ENCODE results near the gene UNC45B.
"Not testable (repeated sequence)": the region's sequence is repeated elsewhere in the genome, so short reads cannot be mapped to it uniquely, and the experiment has no call there.

The UNC45B gene

DNA sequence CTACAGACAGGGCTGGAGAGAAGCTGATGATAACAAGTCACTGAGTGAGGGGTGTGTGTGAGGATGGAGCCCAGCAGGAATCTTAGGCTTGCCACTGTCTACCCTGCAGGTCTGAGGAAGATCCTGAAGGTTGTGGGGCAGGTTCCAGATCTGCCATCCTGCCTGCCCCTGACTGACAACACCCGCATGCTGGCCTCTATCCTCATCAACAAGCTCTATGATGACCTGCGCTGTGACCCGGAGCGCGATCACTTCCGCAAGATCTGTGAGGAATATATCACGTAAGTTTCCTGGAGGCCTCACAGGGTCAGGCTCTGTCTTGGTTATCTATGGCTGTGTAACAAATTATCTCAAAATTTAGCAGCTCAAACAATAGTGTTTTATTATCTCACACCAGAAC, 16.3 kb downstream of the UNC45B start:
- H3K9ac ChIP-seq (ENCODE audit: low read depth, low read length): no peak overlapping the region
- no peaks in the 10 kb centered on the region for H3K9me3 ChIP-seq (ENCODE audit: control insufficient read depth, insufficient read depth, low read length)
- no peak overlapping the region for H3K4me3 ChIP-seq (ENCODE audit: low read depth, low read length)
- H3K36me3 ChIP-seq (ENCODE audit: control insufficient read depth, insufficient read depth, low read length): peaks cover 3% of the 10 kb centered on the region
- no peaks in the 10 kb centered on the region for H3K27me3 ChIP-seq (ENCODE audit: control insufficient read depth, insufficient read depth, low read length)
- no peaks in the 10 kb centered on the region for H3K4me1 ChIP-seq (ENCODE audit: control insufficient read depth, insufficient read depth, low read length)

DNA sequence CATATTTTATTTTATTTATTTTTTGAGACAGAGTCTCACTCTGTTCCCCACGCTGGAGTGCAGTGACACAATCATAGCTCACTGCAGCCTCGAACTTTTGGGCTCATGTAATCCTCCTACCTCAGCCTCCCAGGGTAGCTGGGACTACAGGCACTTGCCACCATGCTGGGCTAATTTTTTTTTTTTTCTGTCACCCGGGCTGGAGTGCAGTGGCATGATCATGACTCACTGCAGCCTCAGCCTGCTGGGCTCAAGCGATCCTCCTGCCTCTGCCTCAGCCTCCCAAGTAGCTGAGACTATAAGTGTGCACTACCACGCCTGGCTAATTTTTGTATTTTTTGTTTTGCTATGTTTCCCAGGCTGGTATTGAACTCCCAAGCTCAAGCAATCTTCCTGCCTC, 17.1 kb downstream of the UNC45B start:
- H3K9ac ChIP-seq (ENCODE audit: low read depth, low read length): no peak overlapping the region
- H3K27me3 ChIP-seq (ENCODE audit: control insufficient read depth, insufficient read depth, low read length): no peaks in the 10 kb centered on the region
- H3K36me3 ChIP-seq (ENCODE audit: control insufficient read depth, insufficient read depth, low read length): peaks cover 3% of the 10 kb centered on the region
- no peaks in the 10 kb centered on the region for H3K4me1 ChIP-seq (ENCODE audit: control insufficient read depth, insufficient read depth, low read length)
- H3K9me3 ChIP-seq (ENCODE audit: control insufficient read depth, insufficient read depth, low read length): no peaks in the 10 kb centered on the region
- no peak overlapping the region for H3K4me3 ChIP-seq (ENCODE audit: low read depth, low read length)

DNA sequence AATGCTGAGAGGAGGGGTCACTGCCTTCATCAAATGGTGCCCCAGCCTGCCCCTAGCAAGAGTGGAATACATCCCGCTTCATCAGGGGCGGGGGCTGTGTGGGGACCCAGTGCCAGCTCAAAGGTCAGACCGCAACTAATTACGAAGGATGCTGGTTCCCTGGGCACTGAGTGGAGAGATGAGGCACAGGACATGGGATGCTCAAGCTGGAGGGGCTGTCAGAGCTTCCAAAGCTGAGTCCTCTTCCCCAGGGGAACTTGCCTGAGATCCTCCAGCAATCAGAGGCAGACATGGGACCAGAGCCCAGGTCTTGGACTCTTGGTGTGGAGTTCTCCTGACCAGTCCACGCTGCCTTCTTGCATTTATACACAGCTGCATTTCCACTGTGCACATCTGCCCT, 18.9 kb downstream of the UNC45B start:
- no peaks in the 10 kb centered on the region for H3K27me3 ChIP-seq (ENCODE audit: control insufficient read depth, insufficient read depth, low read length)
- peaks cover 3% of the 10 kb centered on the region for H3K36me3 ChIP-seq (ENCODE audit: control insufficient read depth, insufficient read depth, low read length)
- H3K4me1 ChIP-seq (ENCODE audit: control insufficient read depth, insufficient read depth, low read length): no peaks in the 10 kb centered on the region

DNA sequence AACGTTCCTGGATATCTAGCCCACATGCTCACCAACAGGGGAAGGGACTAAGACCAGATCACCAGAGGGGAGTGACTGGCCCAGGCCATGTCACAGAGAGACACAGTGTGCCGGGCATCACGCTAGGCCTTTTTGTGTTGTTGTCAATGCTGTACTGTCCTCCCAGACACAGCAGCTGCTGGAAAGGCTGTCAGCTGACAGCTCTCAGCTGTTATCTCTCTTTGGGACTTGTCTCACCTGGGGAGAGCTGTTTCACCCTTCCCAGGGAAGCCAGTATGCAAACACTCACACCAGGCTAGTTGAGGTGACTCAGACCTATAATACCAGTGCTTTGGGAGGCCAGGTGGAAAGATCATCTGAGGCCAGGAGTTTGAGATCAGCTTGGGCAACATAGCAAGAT, 19.4 kb downstream of the UNC45B start:
- no peak overlapping the region for H3K9ac ChIP-seq (ENCODE audit: low read depth, low read length)
- no peaks in the 10 kb centered on the region for H3K27me3 ChIP-seq (ENCODE audit: control insufficient read depth, insufficient read depth, low read length)
- no peaks in the 10 kb centered on the region for H3K9me3 ChIP-seq (ENCODE audit: control insufficient read depth, insufficient read depth, low read length)
- peaks cover 3% of the 10 kb centered on the region for H3K36me3 ChIP-seq (ENCODE audit: control insufficient read depth, insufficient read depth, low read length)
- no peak overlapping the region for H3K4me3 ChIP-seq (ENCODE audit: low read depth, low read length)
- H3K4me1 ChIP-seq (ENCODE audit: control insufficient read depth, insufficient read depth, low read length): no peaks in the 10 kb centered on the region

More for the DNA sequence above, 18.9 kb downstream of the UNC45B start:
- no peak overlapping the region for H3K4me3 ChIP-seq (ENCODE audit: low read depth, low read length)
- no peaks in the 10 kb centered on the region for H3K9me3 ChIP-seq (ENCODE audit: control insufficient read depth, insufficient read depth, low read length)
- H3K9ac ChIP-seq (ENCODE audit: low read depth, low read length): no peak overlapping the region

DNA sequence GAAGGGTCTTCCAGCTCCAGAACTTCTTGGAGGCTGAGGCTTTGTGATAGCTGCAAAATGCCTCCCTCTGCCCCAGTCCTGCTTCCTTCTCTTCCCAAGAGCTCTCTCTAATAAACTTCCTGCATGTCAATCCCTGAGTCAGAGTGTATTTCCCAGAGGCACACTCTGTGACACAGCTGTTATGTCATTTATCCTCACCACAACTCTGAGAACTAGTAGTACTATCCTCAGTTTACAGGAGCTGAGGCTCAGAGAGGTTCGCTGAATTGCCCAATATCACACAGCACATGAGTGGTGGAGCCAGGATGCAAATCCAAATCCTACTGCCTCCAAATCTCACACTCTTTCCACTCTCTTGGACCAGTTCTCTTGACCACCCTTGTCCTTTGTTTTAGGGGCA, 20.0 kb downstream of the UNC45B start:
- no peak overlapping the region for H3K9ac ChIP-seq (ENCODE audit: low read depth, low read length)
- H3K4me1 ChIP-seq (ENCODE audit: control insufficient read depth, insufficient read depth, low read length): no peaks in the 10 kb centered on the region
- H3K27me3 ChIP-seq (ENCODE audit: control insufficient read depth, insufficient read depth, low read length): no peaks in the 10 kb centered on the region
- no peak overlapping the region for H3K4me3 ChIP-seq (ENCODE audit: low read depth, low read length)
- peaks cover 3% of the 10 kb centered on the region for H3K36me3 ChIP-seq (ENCODE audit: control insufficient read depth, insufficient read depth, low read length)
- H3K9me3 ChIP-seq (ENCODE audit: control insufficient read depth, insufficient read depth, low read length): no peaks in the 10 kb centered on the region

DNA sequence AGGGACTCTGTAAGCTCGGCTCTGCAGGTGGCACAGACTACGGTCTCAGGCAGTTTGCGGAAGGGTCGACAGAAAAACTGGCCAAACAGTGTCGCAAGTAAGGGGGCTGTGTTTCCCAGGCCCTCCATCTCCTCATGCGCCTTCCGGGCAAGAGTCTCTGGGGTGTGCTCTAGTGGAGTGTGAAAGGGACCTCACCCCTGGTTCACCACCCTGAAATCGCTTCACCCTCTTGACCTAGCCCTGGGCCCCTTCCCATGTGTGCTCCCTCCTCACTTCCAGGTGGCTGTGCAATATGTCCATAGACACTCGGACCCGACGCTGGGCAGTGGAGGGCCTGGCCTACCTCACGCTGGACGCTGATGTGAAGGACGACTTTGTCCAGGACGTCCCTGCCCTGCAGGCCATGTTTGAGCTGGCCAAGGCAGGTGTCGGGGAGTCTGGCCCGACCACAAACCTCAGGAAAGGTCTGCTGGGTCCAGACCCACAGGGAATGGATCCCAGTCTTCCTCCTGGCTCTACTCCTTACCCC, 22.3 kb downstream of the UNC45B start:
- no peaks in the 10 kb centered on the region for H3K9me3 ChIP-seq (ENCODE audit: control insufficient read depth, insufficient read depth, low read length)
- H3K9ac ChIP-seq (ENCODE audit: low read depth, low read length): no peak overlapping the region
- H3K36me3 ChIP-seq (ENCODE audit: control insufficient read depth, insufficient read depth, low read length): no peaks in the 10 kb centered on the region
- no peaks in the 10 kb centered on the region for H3K27me3 ChIP-seq (ENCODE audit: control insufficient read depth, insufficient read depth, low read length)
- H3K4me1 ChIP-seq (ENCODE audit: control insufficient read depth, insufficient read depth, low read length): no peaks in the 10 kb centered on the region
- no peak overlapping the region for H3K4me3 ChIP-seq (ENCODE audit: low read depth, low read length)

DNA sequence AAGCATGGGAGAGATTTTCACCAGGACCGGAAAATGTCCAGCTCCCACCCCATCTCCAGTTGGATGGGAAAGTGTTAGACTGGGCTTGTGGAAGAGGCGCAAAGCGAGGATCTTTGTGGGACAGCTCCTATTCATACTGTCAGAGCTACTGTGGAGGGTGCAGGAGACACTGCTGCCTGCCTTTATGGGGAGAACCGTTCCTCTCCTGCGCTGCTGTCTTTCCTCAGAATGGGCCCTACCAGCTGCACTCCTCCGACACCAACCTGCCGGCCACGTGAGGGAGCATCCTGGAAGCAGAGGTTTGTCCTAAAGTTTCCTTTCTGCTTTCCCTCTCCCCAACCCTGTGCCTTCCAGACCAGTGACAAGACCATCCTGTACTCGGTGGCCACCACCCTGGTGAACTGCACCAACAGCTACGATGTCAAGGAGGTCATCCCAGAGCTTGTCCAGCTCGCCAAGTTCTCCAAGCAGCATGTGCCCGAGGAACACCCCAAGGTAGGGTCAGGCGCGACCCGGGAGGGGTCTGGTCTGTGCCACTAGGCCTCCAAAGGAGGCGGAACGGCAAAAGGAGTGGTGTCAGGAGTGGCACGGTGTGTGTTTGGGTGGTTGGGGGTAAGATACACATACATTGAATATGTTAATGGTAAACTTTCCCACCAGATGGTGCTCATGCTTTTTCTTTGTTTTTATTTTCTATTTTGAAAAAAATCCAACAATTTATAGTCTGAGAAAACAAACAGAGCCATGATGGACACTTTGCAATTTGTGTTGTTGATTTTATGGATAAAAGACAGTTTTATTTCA, 23.6 kb downstream of the UNC45B start:
- H3K9ac ChIP-seq (ENCODE audit: low read depth, low read length): no peak overlapping the region
- H3K4me3 ChIP-seq (ENCODE audit: low read depth, low read length): no peak overlapping the region
- no peaks in the 10 kb centered on the region for H3K27me3 ChIP-seq (ENCODE audit: control insufficient read depth, insufficient read depth, low read length)
- no peaks in the 10 kb centered on the region for H3K36me3 ChIP-seq (ENCODE audit: control insufficient read depth, insufficient read depth, low read length)
- no peaks in the 10 kb centered on the region for H3K9me3 ChIP-seq (ENCODE audit: control insufficient read depth, insufficient read depth, low read length)
- no peaks in the 10 kb centered on the region for H3K4me1 ChIP-seq (ENCODE audit: control insufficient read depth, insufficient read depth, low read length)

DNA sequence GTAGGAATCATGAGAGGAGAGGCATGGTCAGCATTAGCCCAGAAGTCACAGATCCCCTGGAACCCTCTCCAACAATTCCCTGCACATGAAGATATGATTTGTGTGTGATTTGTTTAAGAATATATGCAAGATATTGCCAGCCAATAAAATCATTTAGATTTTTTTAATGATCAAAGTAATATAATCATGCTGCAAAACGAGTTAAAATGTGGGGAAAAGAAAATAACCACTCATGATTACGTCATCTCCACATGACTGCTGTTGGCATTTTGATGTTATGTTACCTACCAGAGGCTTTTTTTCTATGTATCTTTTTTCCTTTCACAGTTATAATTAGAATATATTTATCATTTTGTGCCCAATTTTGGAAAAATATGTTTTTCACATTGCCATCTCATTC, 24.2 kb downstream of the UNC45B start:
- no peaks in the 10 kb centered on the region for H3K9me3 ChIP-seq (ENCODE audit: control insufficient read depth, insufficient read depth, low read length)
- H3K36me3 ChIP-seq (ENCODE audit: control insufficient read depth, insufficient read depth, low read length): no peaks in the 10 kb centered on the region
- no peaks in the 10 kb centered on the region for H3K4me1 ChIP-seq (ENCODE audit: control insufficient read depth, insufficient read depth, low read length)
- no peak overlapping the region for H3K4me3 ChIP-seq (ENCODE audit: low read depth, low read length)
- no peak overlapping the region for H3K9ac ChIP-seq (ENCODE audit: low read depth, low read length)
- H3K27me3 ChIP-seq (ENCODE audit: control insufficient read depth, insufficient read depth, low read length): no peaks in the 10 kb centered on the region

DNA sequence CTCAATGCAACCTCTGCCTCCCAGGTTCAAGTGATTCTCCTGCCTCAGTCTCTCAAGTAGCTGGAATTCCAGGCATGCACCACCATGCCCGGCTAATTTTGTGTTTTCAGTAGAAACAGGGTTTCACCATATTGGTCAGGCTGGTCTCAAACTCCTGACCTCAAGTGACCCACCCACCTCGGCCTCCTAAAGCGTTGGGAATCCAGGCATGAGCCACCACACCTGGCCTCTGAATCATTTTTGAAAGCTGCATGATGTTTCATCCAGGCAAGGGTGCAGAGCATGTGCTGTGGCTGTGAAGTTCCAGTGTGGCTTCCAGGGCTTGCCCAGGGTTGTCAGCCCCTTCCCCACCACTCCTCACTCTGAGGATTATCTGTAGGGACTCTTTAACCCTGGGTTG, 24.7 kb downstream of the UNC45B start:
- not testable (repeated sequence) for H3K9ac ChIP-seq (ENCODE audit: low read depth, low read length); H3K4me3 ChIP-seq (ENCODE audit: low read depth, low read length); H3K9me3 ChIP-seq (ENCODE audit: control insufficient read depth, insufficient read depth, low read length); H3K4me1 ChIP-seq (ENCODE audit: control insufficient read depth, insufficient read depth, low read length); H3K36me3 ChIP-seq (ENCODE audit: control insufficient read depth, insufficient read depth, low read length); H3K27me3 ChIP-seq (ENCODE audit: control insufficient read depth, insufficient read depth, low read length)

DNA sequence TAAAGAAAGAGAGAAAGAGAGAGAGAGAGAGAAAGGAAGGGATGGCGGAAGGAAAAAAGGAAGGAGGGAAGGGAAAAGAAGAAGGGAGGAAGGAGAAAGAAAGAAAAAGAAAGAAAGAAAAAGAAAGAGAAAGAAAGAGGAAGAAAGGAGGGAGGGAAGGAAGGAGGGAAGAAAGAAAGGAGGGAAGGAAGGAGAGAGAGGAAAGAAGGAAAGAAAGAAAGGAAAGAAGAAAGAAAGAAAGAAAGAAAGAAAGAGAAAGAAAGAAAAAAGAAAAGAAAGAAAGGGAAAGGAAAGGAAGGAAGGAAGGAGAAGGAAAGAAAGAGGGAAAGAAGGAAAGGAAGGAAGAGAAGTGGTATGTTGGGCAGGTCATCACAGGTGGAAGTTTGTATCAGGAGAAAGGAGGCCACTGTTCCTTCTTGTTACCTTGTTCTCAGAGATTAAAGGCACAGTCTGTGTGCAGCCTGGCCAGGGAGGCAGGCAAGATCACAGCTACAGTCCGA, 27.3 kb downstream of the UNC45B start:
- Histone ChIP-seq H3K4me1 (ENCODE audit: control insufficient read depth, insufficient read depth, low read length) (no peaks in the 10 kb centered on the region), H3K9ac (ENCODE audit: low read depth, low read length) (no peak overlapping the region), H3K9me3 (ENCODE audit: control insufficient read depth, insufficient read depth, low read length) (no peaks in the 10 kb centered on the region), H3K27me3 (ENCODE audit: control insufficient read depth, insufficient read depth, low read length) (no peaks in the 10 kb centered on the region), H3K36me3 (ENCODE audit: control insufficient read depth, insufficient read depth, low read length) (no peaks in the 10 kb centered on the region), H3K4me3 (ENCODE audit: low read depth, low read length) (no peak overlapping the region)

DNA sequence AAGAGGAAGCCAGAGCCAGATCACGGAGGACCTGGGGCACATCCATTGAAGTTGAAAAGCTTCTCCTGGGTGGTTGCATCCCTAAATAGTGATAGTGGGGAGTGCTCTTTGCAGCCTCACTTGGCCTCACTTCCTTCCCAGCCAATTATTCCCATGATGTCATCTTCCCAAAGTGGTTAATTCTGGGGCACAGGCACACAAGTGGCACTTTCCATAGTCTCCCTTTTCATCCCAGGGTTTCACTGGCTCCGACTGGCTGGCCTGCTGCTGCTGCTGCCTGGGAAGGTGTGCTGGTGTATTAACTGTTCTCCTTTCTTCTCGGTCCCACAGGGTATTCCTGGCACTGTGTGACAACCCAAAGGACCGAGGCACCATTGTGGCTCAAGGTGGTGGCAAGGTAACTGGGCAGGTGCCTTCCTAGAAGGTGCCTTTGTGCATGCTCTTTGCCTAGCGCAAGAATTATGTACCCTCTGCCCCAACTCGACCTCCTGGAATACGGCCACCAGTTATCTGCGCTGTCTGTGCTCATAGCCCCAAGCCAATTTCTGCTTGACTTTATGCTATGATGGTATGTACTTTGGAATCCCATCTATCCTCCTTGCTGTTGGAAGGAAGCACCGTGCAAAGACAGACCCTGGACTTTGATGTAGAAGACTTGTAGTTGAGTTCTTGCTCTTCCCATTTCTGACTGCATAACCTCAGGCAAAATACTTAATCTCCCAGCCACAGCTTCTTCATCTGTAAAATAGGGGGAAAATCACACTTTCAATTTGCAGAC, 28.2 kb downstream of the UNC45B start:
- Histone ChIP-seq H3K9me3 (ENCODE audit: control insufficient read depth, insufficient read depth, low read length) (no peaks in the 10 kb centered on the region), H3K9ac (ENCODE audit: low read depth, low read length) (no peak overlapping the region), H3K36me3 (ENCODE audit: control insufficient read depth, insufficient read depth, low read length) (no peaks in the 10 kb centered on the region), H3K27me3 (ENCODE audit: control insufficient read depth, insufficient read depth, low read length) (no peaks in the 10 kb centered on the region), H3K4me1 (ENCODE audit: control insufficient read depth, insufficient read depth, low read length) (no peaks in the 10 kb centered on the region), H3K4me3 (ENCODE audit: low read depth, low read length) (no peak overlapping the region)

DNA sequence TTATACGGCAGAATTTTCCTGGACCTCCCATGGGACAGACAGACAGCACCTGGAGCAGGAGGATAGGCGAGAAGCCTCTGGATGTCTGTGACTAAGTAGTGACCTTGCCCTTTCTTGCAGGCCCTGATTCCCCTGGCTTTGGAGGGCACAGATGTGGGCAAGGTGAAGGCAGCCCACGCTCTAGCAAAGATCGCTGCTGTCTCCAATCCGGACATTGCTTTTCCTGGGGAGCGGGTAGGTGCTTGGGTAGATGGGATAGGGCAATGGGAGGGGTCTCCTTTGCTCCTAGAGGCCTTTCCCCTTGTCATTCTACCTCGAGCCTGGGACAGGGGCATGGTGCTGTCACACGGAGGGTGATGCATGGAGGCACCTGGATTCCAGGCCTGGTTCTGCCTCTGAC, 29.3 kb downstream of the UNC45B start:
- Histone ChIP-seq H3K36me3 (ENCODE audit: control insufficient read depth, insufficient read depth, low read length) (no peaks in the 10 kb centered on the region), H3K9me3 (ENCODE audit: control insufficient read depth, insufficient read depth, low read length) (no peaks in the 10 kb centered on the region), H3K4me1 (ENCODE audit: control insufficient read depth, insufficient read depth, low read length) (no peaks in the 10 kb centered on the region), H3K4me3 (ENCODE audit: low read depth, low read length) (no peak overlapping the region), H3K9ac (ENCODE audit: low read depth, low read length) (no peak overlapping the region), H3K27me3 (ENCODE audit: control insufficient read depth, insufficient read depth, low read length) (no peaks in the 10 kb centered on the region)
